ENCODE data around the gene STX10. TPM values are rescaled to one million over a fixed set of nuclear protein-coding genes. Genes with fewer than 3 reads are reported as not detected.
A peak's percentile ranks its signal among the peaks of the same experiment; 100 is the strongest.

STX10 gene
- total and polyA plus RNA-seq, 2 donors (not counting 1 experiment from before 2014, with no cell fraction given): 48.9 to 69.2 TPM

- no peak overlapping the region for H2AFZ ChIP-seq (ENCODE audit: low read length)
- H3K9ac ChIP-seq (ENCODE audit: insufficient read depth, low read length): no peak overlapping the region
- H3K36me3 ChIP-seq (ENCODE audit: control insufficient read depth, insufficient read depth, low read length): no peaks in the 10 kb centered on the region
- H4K20me1 ChIP-seq (ENCODE audit: control insufficient read depth, extremely low read depth, insufficient read depth, low read length): no peaks in the 10 kb centered on the region
- no peak overlapping the region for H3K27ac ChIP-seq (ENCODE audit: insufficient read depth, low read length)
- H3K4me2 ChIP-seq (ENCODE audit: extremely low read depth, insufficient read depth, low read length): no peak overlapping the region
- TF ChIP-seq CTCF (conservative IDR thresholded peaks at IDR 0.05 in 1 of 2, IDR thresholded peaks at IDR 0.05 in 1 of 2; ENCODE audit: low read depth in 1 of 2, low read length in 2 of 2) (no peak), EZH2 (IDR thresholded peaks at IDR 0.05; ENCODE audit: low read length, missing control alignments) (no peak)
- peaks cover 5% of the 10 kb centered on the region for H3K79me2 ChIP-seq (ENCODE audit: control insufficient read depth, insufficient read depth, low read length)
- no peak for DNase-seq (ENCODE audit: low read depth in 2 of 2)
- H3K4me3 ChIP-seq (replicated peaks in 1 of 4; ENCODE audit: control extremely low read depth in 1 of 4, insufficient read depth in 1 of 4, low read depth in 3 of 4, low read length in 4 of 4): no peak overlapping the region
- H3K4me1 ChIP-seq (ENCODE audit: control insufficient read depth, extremely low read depth, insufficient read depth, low read length): peaks cover 27% of the 10 kb centered on the region
- H3K27me3 ChIP-seq (ENCODE audit: control insufficient read depth, insufficient read depth, low read length): no peaks in the 10 kb centered on the region
- H3K9me3 ChIP-seq (ENCODE audit: control insufficient read depth, insufficient read depth, low read depth, low read length): no peaks in the 10 kb centered on the region
Measured at GRCh38 chr19:13159713-13160112, 9.5 kb upstream of the STX10 start.

GRCh38 chr19:13155472-13156359 lies 5.5 kb upstream of the STX10 start:
- peaks cover 35% of the 10 kb centered on the region for H3K79me2 ChIP-seq (ENCODE audit: control insufficient read depth, insufficient read depth, low read length)
- no peak overlapping the region for H2AFZ ChIP-seq (ENCODE audit: low read length)
- H3K36me3 ChIP-seq (ENCODE audit: control insufficient read depth, insufficient read depth, low read length): peaks cover 2% of the 10 kb centered on the region
- DNase-seq (ENCODE audit: low read depth in 2 of 2): peak; percentile 69 to 79
- H3K4me2 ChIP-seq (ENCODE audit: extremely low read depth, insufficient read depth, low read length): peak overlapping the region; percentile 84
- H3K9me3 ChIP-seq (ENCODE audit: control insufficient read depth, insufficient read depth, low read depth, low read length): no peaks in the 10 kb centered on the region
- TF ChIP-seq CTCF (conservative IDR thresholded peaks at IDR 0.05 in 1 of 2, IDR thresholded peaks at IDR 0.05 in 1 of 2; ENCODE audit: low read depth in 1 of 2, low read length in 2 of 2): no peak
- peak overlapping the region; percentile 97 for H3K9ac ChIP-seq (ENCODE audit: insufficient read depth, low read length)
- peak overlapping the region; percentile 62 to 90 (median 84) for H3K4me3 ChIP-seq (replicated peaks in 1 of 4; ENCODE audit: control extremely low read depth in 1 of 4, insufficient read depth in 1 of 4, low read depth in 3 of 4, low read length in 4 of 4)
- H3K27ac ChIP-seq (ENCODE audit: insufficient read depth, low read length): peak overlapping the region; percentile 97
- H3K4me1 ChIP-seq (ENCODE audit: control insufficient read depth, extremely low read depth, insufficient read depth, low read length): peaks cover 10% of the 10 kb centered on the region
- H3K27me3 ChIP-seq (ENCODE audit: control insufficient read depth, insufficient read depth, low read length): no peaks in the 10 kb centered on the region
- H4K20me1 ChIP-seq (ENCODE audit: control insufficient read depth, extremely low read depth, insufficient read depth, low read length): no peaks in the 10 kb centered on the region

- peak overlapping the region; percentile 84 for H3K4me2 ChIP-seq (ENCODE audit: extremely low read depth, insufficient read depth, low read length)
- DNase-seq (ENCODE audit: low read depth in 2 of 2): peak; percentile 57 to 65
- no peaks in the 10 kb centered on the region for H3K9me3 ChIP-seq (ENCODE audit: control insufficient read depth, insufficient read depth, low read depth, low read length)
- H4K20me1 ChIP-seq (ENCODE audit: control insufficient read depth, extremely low read depth, insufficient read depth, low read length): no peaks in the 10 kb centered on the region
- no peaks in the 10 kb centered on the region for H3K27me3 ChIP-seq (ENCODE audit: control insufficient read depth, insufficient read depth, low read length)
- peak overlapping the region; percentile 62 to 90 (median 84) for H3K4me3 ChIP-seq (replicated peaks in 1 of 4; ENCODE audit: control extremely low read depth in 1 of 4, insufficient read depth in 1 of 4, low read depth in 3 of 4, low read length in 4 of 4)
- TF ChIP-seq CTCF (conservative IDR thresholded peaks at IDR 0.05 in 1 of 2, IDR thresholded peaks at IDR 0.05 in 1 of 2; ENCODE audit: low read depth in 1 of 2, low read length in 2 of 2) (peak; percentile 15 to 31), EZH2 (IDR thresholded peaks at IDR 0.05; ENCODE audit: low read length, missing control alignments) (no peak)
- peak overlapping the region; percentile 97 for H3K27ac ChIP-seq (ENCODE audit: insufficient read depth, low read length)
- peak overlapping the region; percentile 97 for H3K9ac ChIP-seq (ENCODE audit: insufficient read depth, low read length)
- peaks cover 2% of the 10 kb centered on the region for H3K36me3 ChIP-seq (ENCODE audit: control insufficient read depth, insufficient read depth, low read length)
- H2AFZ ChIP-seq (ENCODE audit: low read length): no peak overlapping the region
- peaks cover 40% of the 10 kb centered on the region for H3K79me2 ChIP-seq (ENCODE audit: control insufficient read depth, insufficient read depth, low read length)
- H3K4me1 ChIP-seq (ENCODE audit: control insufficient read depth, extremely low read depth, insufficient read depth, low read length): peaks cover 10% of the 10 kb centered on the region
Measured at GRCh38 chr19:13154911-13155471, 4.8 kb upstream of the STX10 start.

All from fibroblast of lung (primary cell).